NT2/D1 (cell line): ENCODE results near the gene RHEX.

Experiments
- SUZ12 ChIP-seq: IDR thresholded peaks from 2 replicates; pipeline ENCODE4 v1.6.1; 2011; ENCODE audit not compliant: insufficient read length, insufficient read depth; ENCODE audit errors: extremely low read depth
- YY1 ChIP-seq: IDR thresholded peaks from 2 replicates; pipeline ENCODE4 v1.6.1; 2011; ENCODE audit not compliant: insufficient read length, insufficient read depth
- ZNF274 ChIP-seq: IDR thresholded peaks from 2 replicates; pipeline ENCODE4 v1.6.1; 2011; ENCODE audit warnings: mild to moderate bottlenecking, low read depth, low read length

GRCh38 chr1:206100226-206100815 is 47.3 kb downstream of the RHEX start:
- TF ChIP-seq ZNF274 (no peak), SUZ12 (no peak), YY1 (no peak)
